Spleen (tissue), 7 donors: ENCODE measurements around the gene ATP6V1G2.

Experiments
- CTCF ChIP-seq, 11 experiments: fragments of 200-600 bp in 7 of 11; fragments of 450-650 bp in 4 of 11; sonication (generic) in 4 of 11; IDR thresholded peaks in 8 of 11; conservative IDR thresholded peaks in 3 of 11; 1 replicate in 7 of 11; 2 replicates in 4 of 11; pipeline versions ENCODE4 v1.4.0 to v1.8.0; 2016 to 2021; ENCODE audit warnings: antibody characterized with exemption in 11 of 11, inconsistent platforms in 4 of 11, mild to moderate bottlenecking in 1 of 11
- POLR2A ChIP-seq, 3 donors: fragments of 450-650 bp; IDR thresholded peaks; one replicate each; pipeline ENCODE4 v1.5.1; 2017; ENCODE audit warnings: antibody characterized with exemption in 3 of 3, mild to moderate bottlenecking in 1 of 3
- POLR2AphosphoS5 ChIP-seq, 3 donors: sonication (generic); formaldehyde crosslinking; IDR thresholded peaks; one replicate each; pipeline ENCODE4 v1.5.1; 2017; ENCODE audit warnings: antibody characterized with exemption in 3 of 3
- donor health status: DM: no; HTN: no; CAD: no; lungs with moderate emphysema.
- donor health status: DM: no; HTN: no; CAD: no.
- donor health status: DM: no; HTN: no; CAD: no.

- TF ChIP-seq CTCF (IDR thresholded peaks at IDR 0.05 in 8 of 11, conservative IDR thresholded peaks at IDR 0.05 in 3 of 11) (no peak), POLR2A (IDR thresholded peaks at IDR 0.05) (no peak), POLR2AphosphoS5 (IDR thresholded peaks at IDR 0.05) (peak in 1 of 3 donors; percentile 81)
Measured at GRCh38 chr6:31568537-31568961, 22.1 kb upstream of the ATP6V1G2 start.
